Activated CD8-positive, alpha-beta memory T cell treated with anti-CD3 and anti-CD28 coated beads for 36 hours (primary cell): ENCODE results near the gene DOCK3. TPM values are rescaled to one million over a fixed set of nuclear protein-coding genes. Genes with fewer than 3 reads are reported as not detected.
"Not testable (repeated sequence)": the region's sequence is repeated elsewhere in the genome, so short reads cannot be mapped to it uniquely, and the experiment has no call there.

Experiments
- CTCF ChIA-PET: fragments of 350-600 bp; sonication (Branson Sonifier 250); formaldehyde crosslinking; loops from one replicate; lab custom pipeline; 2021; ENCODE audit warnings: antibody characterized with exemption; lab: Charles Lee
- POLR2A ChIA-PET: fragments of 350-600 bp; sonication (Branson Sonifier 250); formaldehyde crosslinking; loops from one replicate; lab custom pipeline; 2021; ENCODE audit warnings: antibody characterized with exemption; lab: Charles Lee
- total RNA-seq, 2 experiments: library from RNA; stranded (reverse); gene quantifications; one replicate each; pipeline ENCODE4 v1.2.3, GENCODE V29; 2021

DOCK3 gene
- total RNA-seq, 2 experiments from 2014 or later = 2.1 to 2.5 TPM

- POLR2A ChIA-PET = no interaction called here
- CTCF ChIA-PET = interaction anchor here (0.9 to 1.2 kb wide), 2 partner anchors 10 to 408 kb away, joined by 3 read pairs; no protein-coding TSS in a partner anchor
Measured at GRCh38 chr3:51379746-51380455, 705.2 kb downstream of the DOCK3 start.

- POLR2A ChIA-PET = no interaction called here
- CTCF ChIA-PET = no interaction called here
Measured at GRCh38 chr3:51380601-51381332, 706.0 kb downstream of the DOCK3 start.

- ChIA-PET POLR2A (no interaction called here), CTCF (no interaction called here)
Measured at GRCh38 chr3:51381333-51381705, 706.6 kb downstream of the DOCK3 start.

- CTCF ChIA-PET = no interaction called here
- POLR2A ChIA-PET = no interaction called here
Measured at GRCh38 chr3:51382076-51382745, 707.5 kb downstream of the DOCK3 start.

GRCh38 chr3:51382947-51383578 lies 708.3 kb downstream of the DOCK3 start:
- ChIA-PET POLR2A (no interaction called here), CTCF (no interaction called here)

- CTCF ChIA-PET = interaction anchor here (1.7 kb wide), 1 partner anchor 769 kb away, joined by 9 read pairs; no protein-coding TSS in a partner anchor
- POLR2A ChIA-PET = interaction anchor here (1.8 kb wide), 1 partner anchor 115 kb away, joined by 7 read pairs; the partner anchor contains the start of gene DCAF1
Measured at GRCh38 chr3:51384055-51384725, 709.5 kb downstream of the DOCK3 start.

- ChIA-PET CTCF (interaction anchor here (0.6 to 1.7 kb wide), 3 partner anchors 49 to 770 kb away, joined by 3 to 9 read pairs (median 4); partner anchors contain the start of gene DCAF1), POLR2A (interaction anchor here (0.6 to 1.8 kb wide), 4 partner anchors 9 to 1039 kb away, joined by 3 to 9 read pairs (median 6); partner anchors contain the start of gene DCAF1)
Measured at GRCh38 chr3:51384726-51385473, 710.2 kb downstream of the DOCK3 start, which contains the start of gene MANF. TSS of gene MANF (plus strand) at chr3:51385291. CDS start at chr3:51385343, 52 bp downstream.

GRCh38 chr3:51385621-51386091 lies 710.9 kb downstream of the DOCK3 start:
- ChIA-PET CTCF (interaction anchor here (0.6 to 1.7 kb wide), 3 partner anchors 48 to 770 kb away, joined by 3 to 9 read pairs (median 4); partner anchors contain the start of gene DCAF1), POLR2A (interaction anchor here (0.6 to 1.8 kb wide), 4 partner anchors 9 to 1039 kb away, joined by 3 to 9 read pairs (median 6); partner anchors contain the start of gene DCAF1)

- POLR2A ChIA-PET = interaction anchor here (1.5 kb wide), 1 partner anchor 8 kb away, joined by 9 read pairs; no protein-coding TSS in a partner anchor
- CTCF ChIA-PET = interaction anchor here (1.6 to 1.9 kb wide), 2 partner anchors 10 to 113 kb away, joined by 4 read pairs; partner anchors contain the start of gene DCAF1
Measured at GRCh38 chr3:51386159-51386851, 711.6 kb downstream of the DOCK3 start.

GRCh38 chr3:51386852-51387229 lies 712.1 kb downstream of the DOCK3 start:
- ChIA-PET CTCF (interaction anchor here (0.9 to 1.9 kb wide), 3 partner anchors 10 to 763 kb away, joined by 3 to 4 read pairs (median 3); no protein-coding TSS in a partner anchor), POLR2A (no interaction called here)

- CTCF ChIA-PET = interaction anchor here (0.9 to 1.9 kb wide), 3 partner anchors 9 to 764 kb away, joined by 3 to 4 read pairs (median 3); no protein-coding TSS in a partner anchor
- POLR2A ChIA-PET = not testable (repeated sequence)
Measured at GRCh38 chr3:51387281-51387680, 712.6 kb downstream of the DOCK3 start.

- CTCF ChIA-PET = interaction anchor here (0.6 to 2.1 kb wide), 10 partner anchors 19 to 821 kb away, joined by 4 to 7 read pairs (median 4); partner anchors contain the start of gene C3orf18
- POLR2A ChIA-PET = interaction anchor here (0.6 to 0.9 kb wide), 3 partner anchors 334 to 773 kb away, joined by 3 read pairs; no protein-coding TSS in a partner anchor
Measured at GRCh38 chr3:51388286-51389029, 713.7 kb downstream of the DOCK3 start.

- POLR2A ChIA-PET = interaction anchor here (0.6 to 0.9 kb wide), 3 partner anchors 335 to 774 kb away, joined by 3 read pairs; no protein-coding TSS in a partner anchor
Measured at GRCh38 chr3:51389423-51390183, 714.9 kb downstream of the DOCK3 start.

GRCh38 chr3:51390246-51391074 lies 715.7 kb downstream of the DOCK3 start:
- CTCF ChIA-PET = interaction anchor here (1.1 to 2.1 kb wide), 8 partner anchors 11 to 291 kb away, joined by 3 to 7 read pairs (median 4); no protein-coding TSS in a partner anchor
- POLR2A ChIA-PET = no interaction called here

More at GRCh38 chr3:51389423-51390183, 714.9 kb downstream of the DOCK3 start:
- CTCF ChIA-PET = interaction anchor here (0.6 to 2.1 kb wide), 13 partner anchors 11 to 822 kb away, joined by 3 to 7 read pairs (median 4); partner anchors contain the start of gene C3orf18
